Activated naive CD4-positive, alpha-beta T cell treated with anti-CD3 and anti-CD28 coated beads, Interleukin-2, amount 10 ng/mL, durations not matched to agents 7 days and 5 days (primary cell): ENCODE results near the gene CCDC136.

ENCODE experiments used
- CTCF ChIA-PET: fragments of 350-600 bp; sonication (Branson Sonifier 250); formaldehyde crosslinking; loops from one replicate; lab custom pipeline; 2021; ENCODE audit warnings: antibody characterized with exemption; lab: Charles Lee
- DNase-seq: peaks from one replicate; pipeline ENCODE4 v3.0.0-alpha.2; 2020
- H3K27ac Mint-ChIP-seq: one replicate; pipeline ENCODE4 v1.8.0; 2021; ENCODE audit warnings: mild to moderate bottlenecking, moderate library complexity, mixed read lengths
- H3K27me3 Mint-ChIP-seq: one replicate; pipeline ENCODE4 v1.8.0; 2021; ENCODE audit warnings: mild to moderate bottlenecking, mixed read lengths
- H3K36me3 Mint-ChIP-seq: one replicate; pipeline ENCODE4 v1.8.0; 2021; ENCODE audit warnings: mixed read lengths
- H3K4me1 Mint-ChIP-seq: one replicate; pipeline ENCODE4 v1.8.0; 2021; ENCODE audit warnings: mixed read lengths
- H3K4me3 Mint-ChIP-seq: one replicate; pipeline ENCODE4 v1.8.0; 2021; ENCODE audit warnings: mild to moderate bottlenecking, moderate library complexity, mixed read lengths
- H3K9me3 Mint-ChIP-seq: one replicate; pipeline ENCODE4 v1.8.0; 2021; ENCODE audit warnings: mixed read lengths

Gene CCDC136

GRCh38 chr7:128844777-128845311, 53.1 kb downstream of the CCDC136 start:
- no peak for DNase-seq
- Mint-ChIP-seq H3K36me3 (no peaks in the 10 kb centered on the region), H3K9me3 (no peaks in the 10 kb centered on the region), H3K27me3 (no peaks in the 10 kb centered on the region), H3K4me1 (no peaks in the 10 kb centered on the region), H3K27ac (no peak overlapping the region), H3K4me3 (no peak overlapping the region)
- CTCF ChIA-PET, result interaction anchor here (1.1 to 2.6 kb wide), 2 partner anchors 39 to 41 kb away, joined by 5 to 7 read pairs; no protein-coding TSS in a partner anchor

GRCh38 chr7:128845475-128845874, 53.7 kb downstream of the CCDC136 start:
- H3K4me3 Mint-ChIP-seq, result no peak overlapping the region
- H3K9me3 Mint-ChIP-seq, result no peaks in the 10 kb centered on the region
- DNase-seq, result no peak
- no peaks in the 10 kb centered on the region for H3K27me3 Mint-ChIP-seq
- H3K36me3 Mint-ChIP-seq, result no peaks in the 10 kb centered on the region
- CTCF ChIA-PET, result interaction anchor here (2.6 kb wide), 1 partner anchor 40 kb away, joined by 7 read pairs; no protein-coding TSS in a partner anchor
- H3K27ac Mint-ChIP-seq, result no peak overlapping the region
- H3K4me1 Mint-ChIP-seq, result no peaks in the 10 kb centered on the region

GRCh38 chr7:128845987-128846386, 54.2 kb downstream of the CCDC136 start:
- no peak overlapping the region for H3K27ac Mint-ChIP-seq
- H3K36me3 Mint-ChIP-seq, result no peaks in the 10 kb centered on the region
- no peak overlapping the region for H3K4me3 Mint-ChIP-seq
- CTCF ChIA-PET, result no interaction called here
- H3K4me1 Mint-ChIP-seq, result no peaks in the 10 kb centered on the region
- H3K27me3 Mint-ChIP-seq, result no peaks in the 10 kb centered on the region
- H3K9me3 Mint-ChIP-seq, result no peaks in the 10 kb centered on the region
- no peak for DNase-seq

- Mint-ChIP-seq H3K4me3 (no peak overlapping the region), H3K4me1 (no peaks in the 10 kb centered on the region), H3K9me3 (no peaks in the 10 kb centered on the region), H3K36me3 (no peaks in the 10 kb centered on the region), H3K27me3 (no peaks in the 10 kb centered on the region), H3K27ac (no peak overlapping the region)
- CTCF ChIA-PET, result no interaction called here
- no peak for DNase-seq
These were observed 55.1 kb downstream of the CCDC136 start for GRCh38 chr7:128846781-128847444.

GRCh38 chr7:128847721-128848211, 56.0 kb downstream of the CCDC136 start:
- CTCF ChIA-PET, result no interaction called here

GRCh38 chr7:128848289-128849155, 56.8 kb downstream of the CCDC136 start:
- Mint-ChIP-seq H3K27ac (no peak overlapping the region), H3K9me3 (no peaks in the 10 kb centered on the region), H3K4me3 (no peak overlapping the region), H3K4me1 (no peaks in the 10 kb centered on the region), H3K36me3 (no peaks in the 10 kb centered on the region), H3K27me3 (peaks cover 4% of the 10 kb centered on the region)
- no peak for DNase-seq
- CTCF ChIA-PET, result no interaction called here

More at GRCh38 chr7:128847721-128848211, 56.0 kb downstream of the CCDC136 start:
- no peaks in the 10 kb centered on the region for H3K4me1 Mint-ChIP-seq
- H3K4me3 Mint-ChIP-seq, result no peak overlapping the region
- no peaks in the 10 kb centered on the region for H3K9me3 Mint-ChIP-seq
- no peaks in the 10 kb centered on the region for H3K36me3 Mint-ChIP-seq
- DNase-seq, result no peak
- H3K27ac Mint-ChIP-seq, result no peak overlapping the region
- no peaks in the 10 kb centered on the region for H3K27me3 Mint-ChIP-seq

- CTCF ChIA-PET, result interaction anchor here (0.5 kb wide), 1 partner anchor 388 kb away, joined by 3 read pairs; no protein-coding TSS in a partner anchor
- no peak for DNase-seq
- H3K36me3 Mint-ChIP-seq, result no peaks in the 10 kb centered on the region
- H3K27me3 Mint-ChIP-seq, result peaks cover 8% of the 10 kb centered on the region
- H3K9me3 Mint-ChIP-seq, result no peaks in the 10 kb centered on the region
- H3K27ac Mint-ChIP-seq, result no peak overlapping the region
- no peaks in the 10 kb centered on the region for H3K4me1 Mint-ChIP-seq
- H3K4me3 Mint-ChIP-seq, result no peak overlapping the region
These were observed 57.4 kb downstream of the CCDC136 start for GRCh38 chr7:128849156-128849515.

GRCh38 chr7:128849804-128850490, 58.2 kb downstream of the CCDC136 start:
- peaks cover 8% of the 10 kb centered on the region for H3K27me3 Mint-ChIP-seq
- CTCF ChIA-PET, result interaction anchor here (0.5 to 1.3 kb wide), 2 partner anchors 34 to 389 kb away, joined by 3 read pairs; no protein-coding TSS in a partner anchor
- DNase-seq, result no peak
- H3K4me1 Mint-ChIP-seq, result no peaks in the 10 kb centered on the region
- H3K36me3 Mint-ChIP-seq, result no peaks in the 10 kb centered on the region
- no peaks in the 10 kb centered on the region for H3K9me3 Mint-ChIP-seq
- no peak overlapping the region for H3K4me3 Mint-ChIP-seq
- H3K27ac Mint-ChIP-seq, result no peak overlapping the region

GRCh38 chr7:128852537-128853254, 60.9 kb downstream of the CCDC136 start:
- CTCF ChIA-PET, result no interaction called here
- H3K36me3 Mint-ChIP-seq, result no peaks in the 10 kb centered on the region
- no peak overlapping the region for H3K27ac Mint-ChIP-seq
- peaks cover 12% of the 10 kb centered on the region for H3K27me3 Mint-ChIP-seq
- H3K4me1 Mint-ChIP-seq, result no peaks in the 10 kb centered on the region
- no peak overlapping the region for H3K4me3 Mint-ChIP-seq
- DNase-seq, result no peak
- no peaks in the 10 kb centered on the region for H3K9me3 Mint-ChIP-seq

GRCh38 chr7:128853799-128854198, 62.0 kb downstream of the CCDC136 start:
- Mint-ChIP-seq H3K36me3 (no peaks in the 10 kb centered on the region), H3K4me1 (no peaks in the 10 kb centered on the region), H3K4me3 (no peak overlapping the region), H3K9me3 (no peaks in the 10 kb centered on the region), H3K27ac (no peak overlapping the region), H3K27me3 (peaks cover 12% of the 10 kb centered on the region)
- CTCF ChIA-PET, result no interaction called here
- DNase-seq, result no peak

- Mint-ChIP-seq H3K27me3 (peaks cover 12% of the 10 kb centered on the region), H3K27ac (no peak overlapping the region), H3K4me3 (no peak overlapping the region), H3K36me3 (no peaks in the 10 kb centered on the region), H3K9me3 (no peaks in the 10 kb centered on the region), H3K4me1 (no peaks in the 10 kb centered on the region)
- DNase-seq, result no peak
- CTCF ChIA-PET, result no interaction called here
These were observed 62.6 kb downstream of the CCDC136 start for GRCh38 chr7:128854396-128854795.

- peaks cover 12% of the 10 kb centered on the region for H3K27me3 Mint-ChIP-seq
- H3K4me1 Mint-ChIP-seq, result peaks cover 3% of the 10 kb centered on the region
- H3K4me3 Mint-ChIP-seq, result no peak overlapping the region
- CTCF ChIA-PET, result no interaction called here
- no peak overlapping the region for H3K27ac Mint-ChIP-seq
- no peaks in the 10 kb centered on the region for H3K9me3 Mint-ChIP-seq
- H3K36me3 Mint-ChIP-seq, result no peaks in the 10 kb centered on the region
- DNase-seq, result no peak
These were observed 63.8 kb downstream of the CCDC136 start for GRCh38 chr7:128855559-128855958.

GRCh38 chr7:128856001-128856718, 64.4 kb downstream of the CCDC136 start:
- no peak for DNase-seq
- Mint-ChIP-seq H3K27ac (no peak overlapping the region), H3K27me3 (peaks cover 12% of the 10 kb centered on the region), H3K4me1 (peaks cover 6% of the 10 kb centered on the region), H3K36me3 (no peaks in the 10 kb centered on the region), H3K4me3 (no peak overlapping the region), H3K9me3 (no peaks in the 10 kb centered on the region)
- CTCF ChIA-PET, result no interaction called here
